HEK293 (cell line): ENCODE measurements around the gene PGGT1B.

Experiments
- CTCF ChIA-PET: fragments of 350-600 bp; formaldehyde crosslinking; extraction: SDS; loops from one replicate; lab custom pipeline; 2021; ENCODE audit warnings: antibody characterized with exemption; lab: Yijun Ruan, JAX
- POLR2A ChIA-PET: fragments of 300-600 bp; formaldehyde crosslinking; extraction: SDS; loops from one replicate; lab custom pipeline; 2020; ENCODE audit warnings: antibody characterized with exemption, inconsistent platforms; lab: Yijun Ruan, JAX
- H3K27ac ChIP-seq: fragments of 200-500 bp; sonication (Bioruptor generic); 2 replicates; pipeline ENCODE4 v1.5.1; 2014; ENCODE audit warnings: low read depth, low read length, control low read depth, inconsistent platforms; ENCODE audit errors: extremely low read depth
- H3K36me3 ChIP-seq, 2 experiments: fragments of 200-500 bp in 1 of 2; sonication (Bioruptor generic) in 1 of 2; 1 replicate in 1 of 2; 2 replicates in 1 of 2; pipeline ENCODE4 v1.5.1; 2014 to 2017; ENCODE audit warnings: inconsistent platforms in 2 of 2, low read length in 2 of 2; ENCODE audit not compliant: control insufficient read depth in 2 of 2, insufficient read depth in 1 of 2
- H3K4me1 ChIP-seq: fragments of 200-500 bp; sonication (Bioruptor generic); 2 replicates; pipeline ENCODE4 v1.5.1; 2014; ENCODE audit warnings: mild to moderate bottlenecking, low read length, inconsistent platforms; ENCODE audit not compliant: control insufficient read depth, insufficient read depth
- H3K4me3 ChIP-seq: 2 replicates; pipeline ENCODE4 v1.5.1; 2011; ENCODE audit warnings: low read depth, mild to moderate bottlenecking, control low read depth, low read length, moderate library complexity
- H3K9me3 ChIP-seq: fragments of 200-500 bp; sonication (Bioruptor generic); 2 replicates; pipeline ENCODE4 v1.5.1; 2014; ENCODE audit warnings: low read depth, low read length, inconsistent platforms; ENCODE audit not compliant: control insufficient read depth, insufficient read depth
- IKZF3 ChIP-seq: fragments of 450-650 bp; IDR thresholded peaks from 2 replicates; pipeline ENCODE4 v1.5.0; 2018; ENCODE audit warnings: missing biosample characterization, mild to moderate bottlenecking, missing genetic modification characterization, moderate library complexity
- SCRT1 ChIP-seq: fragments of 450-650 bp; formaldehyde crosslinking; IDR thresholded peaks from 2 replicates; pipeline ENCODE4 v1.5.1; 2016; ENCODE audit warnings: missing biosample characterization, missing genetic modification characterization, borderline replicate concordance
- SP3 ChIP-seq: fragments of 450-650 bp; formaldehyde crosslinking; IDR thresholded peaks from 2 replicates; pipeline ENCODE4 v1.5.1; 2016; ENCODE audit warnings: missing biosample characterization, missing genetic modification characterization
- SP7 ChIP-seq: fragments of 450-650 bp; formaldehyde crosslinking; IDR thresholded peaks from 2 replicates; pipeline ENCODE4 v1.5.1; 2016; ENCODE audit warnings: missing biosample characterization, missing genetic modification characterization
- ZFP37 ChIP-seq: fragments of 450-650 bp; formaldehyde crosslinking; IDR thresholded peaks from 2 replicates; pipeline ENCODE4 v1.5.1; 2016; ENCODE audit warnings: missing biosample characterization, missing genetic modification characterization
- ZFP69B ChIP-seq: fragments of 450-650 bp; formaldehyde crosslinking; IDR thresholded peaks from 2 replicates; pipeline ENCODE4 v1.5.1; 2016; ENCODE audit warnings: missing biosample characterization, missing genetic modification characterization
- ZNF10 ChIP-seq: fragments of 450-650 bp; formaldehyde crosslinking; IDR thresholded peaks from 2 replicates; pipeline ENCODE4 v1.5.1; 2017; ENCODE audit warnings: missing biosample characterization, missing genetic modification characterization
- ZNF146 ChIP-seq: fragments of 450-650 bp; formaldehyde crosslinking; IDR thresholded peaks from 2 replicates; pipeline ENCODE4 v1.5.1; 2016; ENCODE audit warnings: missing biosample characterization, missing genetic modification characterization
- ZNF157 ChIP-seq: fragments of 450-650 bp; formaldehyde crosslinking; IDR thresholded peaks from 2 replicates; pipeline ENCODE4 v1.5.1; 2016; ENCODE audit warnings: missing biosample characterization, missing genetic modification characterization
- ZNF175 ChIP-seq: fragments of 450-650 bp; formaldehyde crosslinking; IDR thresholded peaks from 2 replicates; pipeline ENCODE4 v1.5.1; 2016; ENCODE audit warnings: missing biosample characterization, missing genetic modification characterization
- ZNF202 ChIP-seq: fragments of 450-650 bp; formaldehyde crosslinking; IDR thresholded peaks from 2 replicates; pipeline ENCODE4 v1.5.1; 2016; ENCODE audit warnings: missing biosample characterization, missing genetic modification characterization, borderline replicate concordance
- ZNF473 ChIP-seq: fragments of 450-650 bp; formaldehyde crosslinking; IDR thresholded peaks from 2 replicates; pipeline ENCODE4 v1.5.1; 2017; ENCODE audit warnings: missing biosample characterization, missing genetic modification characterization
- ZNF48 ChIP-seq: fragments of 450-650 bp; formaldehyde crosslinking; IDR thresholded peaks from 2 replicates; pipeline ENCODE4 v1.5.1; 2016; ENCODE audit warnings: missing biosample characterization, missing genetic modification characterization
- ZNF544 ChIP-seq: fragments of 450-650 bp; formaldehyde crosslinking; IDR thresholded peaks from 2 replicates; pipeline ENCODE4 v1.5.0; 2017; ENCODE audit warnings: missing biosample characterization, missing genetic modification characterization
- ZNF555 ChIP-seq: fragments of 450-650 bp; formaldehyde crosslinking; conservative IDR thresholded peaks from 2 replicates; pipeline ENCODE4 v1.5.1; 2017; ENCODE audit warnings: missing biosample characterization, mild to moderate bottlenecking, missing genetic modification characterization, inconsistent platforms
- ZNF558 ChIP-seq: fragments of 450-650 bp; formaldehyde crosslinking; IDR thresholded peaks from 2 replicates; pipeline ENCODE4 v1.5.1; 2016; ENCODE audit warnings: missing biosample characterization, missing genetic modification characterization
- ZNF596 ChIP-seq: fragments of 450-650 bp; IDR thresholded peaks from 2 replicates; pipeline ENCODE4 v1.5.0; 2018; ENCODE audit warnings: missing biosample characterization, mild to moderate bottlenecking, missing genetic modification characterization, moderate library complexity
- ZNF76 ChIP-seq: fragments of 450-650 bp; formaldehyde crosslinking; IDR thresholded peaks from 2 replicates; pipeline ENCODE4; 2016; ENCODE audit warnings: low read depth, missing biosample characterization, missing genetic modification characterization, borderline replicate concordance
- ZNF777 ChIP-seq: fragments of 450-650 bp; formaldehyde crosslinking; IDR thresholded peaks from 2 replicates; pipeline ENCODE4 v1.5.1; 2017; ENCODE audit warnings: missing biosample characterization, missing genetic modification characterization, borderline replicate concordance
- ZNF785 ChIP-seq: fragments of 450-650 bp; formaldehyde crosslinking; IDR thresholded peaks from 2 replicates; pipeline ENCODE4 v1.5.1; 2016; ENCODE audit warnings: missing biosample characterization, missing genetic modification characterization
- ZNF830 ChIP-seq: fragments of 450-650 bp; IDR thresholded peaks from 2 replicates; pipeline ENCODE4 v1.5.0; 2018; ENCODE audit warnings: missing biosample characterization, missing genetic modification characterization, low read depth, mild to moderate bottlenecking, moderate library complexity
- ZSCAN30 ChIP-seq: fragments of 450-650 bp; IDR thresholded peaks from 2 replicates; pipeline ENCODE4 v1.5.1; 2018; ENCODE audit warnings: missing biosample characterization, mild to moderate bottlenecking, missing genetic modification characterization, moderate library complexity
- TF ChIP-seq, protein P1 (sequence below): fragments of 450-650 bp; formaldehyde crosslinking; IDR thresholded peaks from 2 replicates; pipeline ENCODE4 v1.5.1; 2016; ENCODE audit warnings: missing biosample characterization, missing genetic modification characterization
- TF ChIP-seq, protein P2 (sequence below): fragments of 450-650 bp; formaldehyde crosslinking; IDR thresholded peaks from 2 replicates; pipeline ENCODE4 v1.5.1; 2016; ENCODE audit warnings: missing biosample characterization, missing genetic modification characterization, low read depth
- TF ChIP-seq, protein P3 (sequence below): fragments of 450-650 bp; formaldehyde crosslinking; IDR thresholded peaks from 2 replicates; pipeline ENCODE4 v1.5.1; 2016; ENCODE audit warnings: missing biosample characterization, missing genetic modification characterization, borderline replicate concordance
- TF ChIP-seq, protein P4 (sequence below): fragments of 450-650 bp; formaldehyde crosslinking; IDR thresholded peaks from 2 replicates; pipeline ENCODE4 v1.5.0; 2017; ENCODE audit warnings: missing biosample characterization, missing genetic modification characterization, borderline replicate concordance
- TF ChIP-seq, protein P5 (sequence below): fragments of 450-650 bp; formaldehyde crosslinking; IDR thresholded peaks from 2 replicates; pipeline ENCODE4 v1.5.1; 2017; ENCODE audit warnings: missing biosample characterization, missing genetic modification characterization
- TF ChIP-seq, protein P6 (sequence below): fragments of 450-650 bp; formaldehyde crosslinking; IDR thresholded peaks from 2 replicates; pipeline ENCODE4 v1.5.1; 2016; ENCODE audit warnings: missing biosample characterization, missing genetic modification characterization

The PGGT1B gene

DNA sequence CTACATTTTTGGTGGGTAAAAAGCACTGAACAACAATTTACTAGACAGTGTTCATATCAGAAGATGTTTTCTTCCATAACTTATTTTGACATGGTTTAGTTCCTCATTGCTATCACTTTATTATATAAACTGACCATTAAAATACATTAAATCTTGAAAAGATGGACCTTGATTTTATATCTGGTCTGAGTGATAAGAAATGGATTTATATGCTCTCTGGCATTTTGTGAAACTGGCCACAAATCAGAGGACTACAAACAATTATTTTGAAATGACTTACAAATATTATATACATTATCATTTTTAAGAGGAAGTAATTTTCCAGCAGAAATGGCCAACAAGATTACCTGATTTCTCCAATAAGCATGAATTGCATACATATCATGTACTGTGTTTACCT is 69.4 kb downstream of the PGGT1B start (continued):
- TF ChIP-seq SP7 = no peak
- TF ChIP-seq ZNF202 (tag by site-specific recombination) = no peak
- TF ChIP-seq SCRT1 = no peak
- TF ChIP-seq ZNF596 (tag by site-specific recombination) = no peak
- TF ChIP-seq, protein P1, sequence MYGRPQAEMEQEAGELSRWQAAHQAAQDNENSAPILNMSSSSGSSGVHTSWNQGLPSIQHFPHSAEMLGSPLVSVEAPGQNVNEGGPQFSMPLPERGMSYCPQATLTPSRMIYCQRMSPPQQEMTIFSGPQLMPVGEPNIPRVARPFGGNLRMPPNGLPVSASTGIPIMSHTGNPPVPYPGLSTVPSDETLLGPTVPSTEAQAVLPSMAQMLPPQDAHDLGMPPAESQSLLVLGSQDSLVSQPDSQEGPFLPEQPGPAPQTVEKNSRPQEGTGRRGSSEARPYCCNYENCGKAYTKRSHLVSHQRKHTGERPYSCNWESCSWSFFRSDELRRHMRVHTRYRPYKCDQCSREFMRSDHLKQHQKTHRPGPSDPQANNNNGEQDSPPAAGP (tag by site-specific recombination) = no peak
- TF ChIP-seq, protein P2, sequence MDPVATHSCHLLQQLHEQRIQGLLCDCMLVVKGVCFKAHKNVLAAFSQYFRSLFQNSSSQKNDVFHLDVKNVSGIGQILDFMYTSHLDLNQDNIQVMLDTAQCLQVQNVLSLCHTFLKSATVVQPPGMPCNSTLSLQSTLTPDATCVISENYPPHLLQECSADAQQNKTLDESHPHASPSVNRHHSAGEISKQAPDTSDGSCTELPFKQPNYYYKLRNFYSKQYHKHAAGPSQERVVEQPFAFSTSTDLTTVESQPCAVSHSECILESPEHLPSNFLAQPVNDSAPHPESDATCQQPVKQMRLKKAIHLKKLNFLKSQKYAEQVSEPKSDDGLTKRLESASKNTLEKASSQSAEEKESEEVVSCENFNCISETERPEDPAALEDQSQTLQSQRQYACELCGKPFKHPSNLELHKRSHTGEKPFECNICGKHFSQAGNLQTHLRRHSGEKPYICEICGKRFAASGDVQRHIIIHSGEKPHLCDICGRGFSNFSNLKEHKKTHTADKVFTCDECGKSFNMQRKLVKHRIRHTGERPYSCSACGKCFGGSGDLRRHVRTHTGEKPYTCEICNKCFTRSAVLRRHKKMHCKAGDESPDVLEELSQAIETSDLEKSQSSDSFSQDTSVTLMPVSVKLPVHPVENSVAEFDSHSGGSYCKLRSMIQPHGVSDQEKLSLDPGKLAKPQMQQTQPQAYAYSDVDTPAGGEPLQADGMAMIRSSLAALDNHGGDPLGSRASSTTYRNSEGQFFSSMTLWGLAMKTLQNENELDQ (tag by site-specific recombination) = no peak
- no peak for TF ChIP-seq ZNF558 (tag by site-specific recombination)
- TF ChIP-seq ZNF76 (tag by site-specific recombination) = no peak
- TF ChIP-seq ZNF157 (tag by site-specific recombination) = no peak
- TF ChIP-seq ZNF777 = no peak
- TF ChIP-seq ZNF10 (tag by site-specific recombination) = no peak
- no peak for TF ChIP-seq ZNF48
- TF ChIP-seq IKZF3 = no peak

DNA sequence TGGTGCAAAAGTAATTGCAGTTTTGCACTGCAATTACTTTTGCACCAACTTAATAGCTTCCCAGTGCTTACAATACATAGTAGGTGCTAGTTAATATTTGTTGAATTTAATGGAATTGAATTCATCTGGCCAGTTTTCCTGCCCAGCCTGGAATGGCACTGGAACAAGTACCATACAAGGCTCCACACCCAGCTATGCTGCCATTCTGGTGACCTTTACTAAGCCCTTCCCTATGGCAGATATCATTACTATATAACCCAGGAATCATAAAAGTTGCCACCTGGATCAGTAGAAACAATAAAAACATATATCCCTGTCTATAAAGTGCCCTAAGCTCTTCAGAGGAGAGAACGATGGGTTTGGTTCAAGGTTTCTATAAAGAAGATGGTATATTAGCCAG is 70.6 kb downstream of the PGGT1B start:
- no peaks in the 10 kb centered on the region for H3K4me1 ChIP-seq
- ChIA-PET CTCF (no interaction called here), POLR2A (no interaction called here)
- H3K27ac ChIP-seq = no peak overlapping the region
- H3K4me3 ChIP-seq = no peak overlapping the region
- no peaks in the 10 kb centered on the region for H3K9me3 ChIP-seq
- no peaks in the 10 kb centered on the region for H3K36me3 ChIP-seq
- TF ChIP-seq ZFP69B (tag by site-specific recombination) = no peak
- no peak for TF ChIP-seq SP3 (tag by site-specific recombination)
- no peak for TF ChIP-seq ZNF146 (tag by site-specific recombination)
- TF ChIP-seq, protein P3, sequence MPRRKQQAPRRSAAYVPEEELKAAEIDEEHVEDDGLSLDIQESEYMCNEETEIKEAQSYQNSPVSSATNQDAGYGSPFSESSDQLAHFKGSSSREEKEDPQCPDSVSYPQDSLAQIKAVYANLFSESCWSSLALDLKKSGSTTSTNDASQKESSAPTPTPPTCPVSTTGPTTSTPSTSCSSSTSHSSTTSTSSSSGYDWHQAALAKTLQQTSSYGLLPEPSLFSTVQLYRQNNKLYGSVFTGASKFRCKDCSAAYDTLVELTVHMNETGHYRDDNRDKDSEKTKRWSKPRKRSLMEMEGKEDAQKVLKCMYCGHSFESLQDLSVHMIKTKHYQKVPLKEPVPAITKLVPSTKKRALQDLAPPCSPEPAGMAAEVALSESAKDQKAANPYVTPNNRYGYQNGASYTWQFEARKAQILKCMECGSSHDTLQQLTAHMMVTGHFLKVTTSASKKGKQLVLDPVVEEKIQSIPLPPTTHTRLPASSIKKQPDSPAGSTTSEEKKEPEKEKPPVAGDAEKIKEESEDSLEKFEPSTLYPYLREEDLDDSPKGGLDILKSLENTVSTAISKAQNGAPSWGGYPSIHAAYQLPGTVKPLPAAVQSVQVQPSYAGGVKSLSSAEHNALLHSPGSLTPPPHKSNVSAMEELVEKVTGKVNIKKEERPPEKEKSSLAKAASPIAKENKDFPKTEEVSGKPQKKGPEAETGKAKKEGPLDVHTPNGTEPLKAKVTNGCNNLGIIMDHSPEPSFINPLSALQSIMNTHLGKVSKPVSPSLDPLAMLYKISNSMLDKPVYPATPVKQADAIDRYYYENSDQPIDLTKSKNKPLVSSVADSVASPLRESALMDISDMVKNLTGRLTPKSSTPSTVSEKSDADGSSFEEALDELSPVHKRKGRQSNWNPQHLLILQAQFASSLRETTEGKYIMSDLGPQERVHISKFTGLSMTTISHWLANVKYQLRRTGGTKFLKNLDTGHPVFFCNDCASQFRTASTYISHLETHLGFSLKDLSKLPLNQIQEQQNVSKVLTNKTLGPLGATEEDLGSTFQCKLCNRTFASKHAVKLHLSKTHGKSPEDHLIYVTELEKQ (tag by site-specific recombination) = no peak
- no peak for TF ChIP-seq ZNF785 (tag by site-specific recombination)
- TF ChIP-seq ZSCAN30 (tag by site-specific recombination) = no peak
- TF ChIP-seq ZFP37 = no peak
- TF ChIP-seq ZNF555 (tag by site-specific recombination) = no peak
- TF ChIP-seq ZNF544 (tag by site-specific recombination) = no peak
- TF ChIP-seq ZNF830 (tag by site-specific recombination) = no peak
- TF ChIP-seq, protein P4, sequence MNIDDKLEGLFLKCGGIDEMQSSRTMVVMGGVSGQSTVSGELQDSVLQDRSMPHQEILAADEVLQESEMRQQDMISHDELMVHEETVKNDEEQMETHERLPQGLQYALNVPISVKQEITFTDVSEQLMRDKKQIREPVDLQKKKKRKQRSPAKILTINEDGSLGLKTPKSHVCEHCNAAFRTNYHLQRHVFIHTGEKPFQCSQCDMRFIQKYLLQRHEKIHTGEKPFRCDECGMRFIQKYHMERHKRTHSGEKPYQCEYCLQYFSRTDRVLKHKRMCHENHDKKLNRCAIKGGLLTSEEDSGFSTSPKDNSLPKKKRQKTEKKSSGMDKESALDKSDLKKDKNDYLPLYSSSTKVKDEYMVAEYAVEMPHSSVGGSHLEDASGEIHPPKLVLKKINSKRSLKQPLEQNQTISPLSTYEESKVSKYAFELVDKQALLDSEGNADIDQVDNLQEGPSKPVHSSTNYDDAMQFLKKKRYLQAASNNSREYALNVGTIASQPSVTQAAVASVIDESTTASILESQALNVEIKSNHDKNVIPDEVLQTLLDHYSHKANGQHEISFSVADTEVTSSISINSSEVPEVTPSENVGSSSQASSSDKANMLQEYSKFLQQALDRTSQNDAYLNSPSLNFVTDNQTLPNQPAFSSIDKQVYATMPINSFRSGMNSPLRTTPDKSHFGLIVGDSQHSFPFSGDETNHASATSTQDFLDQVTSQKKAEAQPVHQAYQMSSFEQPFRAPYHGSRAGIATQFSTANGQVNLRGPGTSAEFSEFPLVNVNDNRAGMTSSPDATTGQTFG (tag by site-specific recombination) = no peak
- no peak for TF ChIP-seq ZNF473
- TF ChIP-seq, protein P5, sequence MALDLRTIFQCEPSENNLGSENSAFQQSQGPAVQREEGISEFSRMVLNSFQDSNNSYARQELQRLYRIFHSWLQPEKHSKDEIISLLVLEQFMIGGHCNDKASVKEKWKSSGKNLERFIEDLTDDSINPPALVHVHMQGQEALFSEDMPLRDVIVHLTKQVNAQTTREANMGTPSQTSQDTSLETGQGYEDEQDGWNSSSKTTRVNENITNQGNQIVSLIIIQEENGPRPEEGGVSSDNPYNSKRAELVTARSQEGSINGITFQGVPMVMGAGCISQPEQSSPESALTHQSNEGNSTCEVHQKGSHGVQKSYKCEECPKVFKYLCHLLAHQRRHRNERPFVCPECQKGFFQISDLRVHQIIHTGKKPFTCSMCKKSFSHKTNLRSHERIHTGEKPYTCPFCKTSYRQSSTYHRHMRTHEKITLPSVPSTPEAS (tag by site-specific recombination) = no peak
- no peak for TF ChIP-seq ZNF175
- TF ChIP-seq, protein P6, sequence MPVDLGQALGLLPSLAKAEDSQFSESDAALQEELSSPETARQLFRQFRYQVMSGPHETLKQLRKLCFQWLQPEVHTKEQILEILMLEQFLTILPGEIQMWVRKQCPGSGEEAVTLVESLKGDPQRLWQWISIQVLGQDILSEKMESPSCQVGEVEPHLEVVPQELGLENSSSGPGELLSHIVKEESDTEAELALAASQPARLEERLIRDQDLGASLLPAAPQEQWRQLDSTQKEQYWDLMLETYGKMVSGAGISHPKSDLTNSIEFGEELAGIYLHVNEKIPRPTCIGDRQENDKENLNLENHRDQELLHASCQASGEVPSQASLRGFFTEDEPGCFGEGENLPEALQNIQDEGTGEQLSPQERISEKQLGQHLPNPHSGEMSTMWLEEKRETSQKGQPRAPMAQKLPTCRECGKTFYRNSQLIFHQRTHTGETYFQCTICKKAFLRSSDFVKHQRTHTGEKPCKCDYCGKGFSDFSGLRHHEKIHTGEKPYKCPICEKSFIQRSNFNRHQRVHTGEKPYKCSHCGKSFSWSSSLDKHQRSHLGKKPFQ = no peak
